ENCODE measurements around the gene NHEJ1. TPM values are rescaled to one million over a fixed set of nuclear protein-coding genes. Genes with fewer than 3 reads are reported as not detected.

The NHEJ1 gene
- total and polyA plus RNA-seq, 2 of the 13 experiments (the other 11 are each of a cell fraction or from before 2014, with no cell fraction given), result 30.0 to 30.7 TPM

GRCh38 chr2:219081096-219081495, 79.5 kb downstream of the NHEJ1 start (continued):
- no peak for TF ChIP-seq CEBPZ (IDR thresholded peaks at IDR 0.05; ENCODE audit: low read length)
- TF ChIP-seq ZFP36L1 (CRISPR knock-in tag; IDR thresholded peaks at IDR 0.05), result peak; percentile 41; the same call in 1 of the 2 replicates
- no peak for TF ChIP-seq FOXA1 (IDR thresholded peaks at IDR 0.05)
- peak; percentile 91 for TF ChIP-seq FOXA1 (CRISPR knock-in tag; IDR thresholded peaks at IDR 0.05)
- TF ChIP-seq ZNF878 (CRISPR knock-in tag; IDR thresholded peaks at IDR 0.05), result 0 out of 2 replicates have a peak, but pooled peaks have one; percentile 15
- TF ChIP-seq SNAPC2 (CRISPR knock-in tag; IDR thresholded peaks at IDR 0.05), result no peak
- 0 out of 2 replicates have a peak, but pooled peaks have one; percentile 61 for TF ChIP-seq SP5 (CRISPR knock-in tag; IDR thresholded peaks at IDR 0.05; ENCODE audit: borderline replicate concordance, low read depth)
- TF ChIP-seq ZSCAN29 (CRISPR knock-in tag; conservative IDR thresholded peaks at IDR 0.05), result 0 out of 2 replicates have a peak, but pooled peaks have one; percentile 52
- TF ChIP-seq RARA (CRISPR knock-in tag; IDR thresholded peaks at IDR 0.05), result peak; percentile 57
- TF ChIP-seq, protein P1, sequence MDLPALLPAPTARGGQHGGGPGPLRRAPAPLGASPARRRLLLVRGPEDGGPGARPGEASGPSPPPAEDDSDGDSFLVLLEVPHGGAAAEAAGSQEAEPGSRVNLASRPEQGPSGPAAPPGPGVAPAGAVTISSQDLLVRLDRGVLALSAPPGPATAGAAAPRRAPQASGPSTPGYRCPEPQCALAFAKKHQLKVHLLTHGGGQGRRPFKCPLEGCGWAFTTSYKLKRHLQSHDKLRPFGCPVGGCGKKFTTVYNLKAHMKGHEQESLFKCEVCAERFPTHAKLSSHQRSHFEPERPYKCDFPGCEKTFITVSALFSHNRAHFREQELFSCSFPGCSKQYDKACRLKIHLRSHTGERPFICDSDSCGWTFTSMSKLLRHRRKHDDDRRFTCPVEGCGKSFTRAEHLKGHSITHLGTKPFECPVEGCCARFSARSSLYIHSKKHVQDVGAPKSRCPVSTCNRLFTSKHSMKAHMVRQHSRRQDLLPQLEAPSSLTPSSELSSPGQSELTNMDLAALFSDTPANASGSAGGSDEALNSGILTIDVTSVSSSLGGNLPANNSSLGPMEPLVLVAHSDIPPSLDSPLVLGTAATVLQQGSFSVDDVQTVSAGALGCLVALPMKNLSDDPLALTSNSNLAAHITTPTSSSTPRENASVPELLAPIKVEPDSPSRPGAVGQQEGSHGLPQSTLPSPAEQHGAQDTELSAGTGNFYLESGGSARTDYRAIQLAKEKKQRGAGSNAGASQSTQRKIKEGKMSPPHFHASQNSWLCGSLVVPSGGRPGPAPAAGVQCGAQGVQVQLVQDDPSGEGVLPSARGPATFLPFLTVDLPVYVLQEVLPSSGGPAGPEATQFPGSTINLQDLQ (CRISPR knock-in tag; IDR thresholded peaks at IDR 0.05), result no peak
- TF ChIP-seq PHF5A (CRISPR knock-in tag; IDR thresholded peaks at IDR 0.05; ENCODE audit: low read depth, unreplicated experiment), result peak; percentile 30
- peak; percentile 46; the same call in 1 of the 2 replicates for TF ChIP-seq KDM2A (CRISPR knock-in tag; IDR thresholded peaks at IDR 0.05; ENCODE audit: borderline replicate concordance, low read depth)
- TF ChIP-seq, protein P2, sequence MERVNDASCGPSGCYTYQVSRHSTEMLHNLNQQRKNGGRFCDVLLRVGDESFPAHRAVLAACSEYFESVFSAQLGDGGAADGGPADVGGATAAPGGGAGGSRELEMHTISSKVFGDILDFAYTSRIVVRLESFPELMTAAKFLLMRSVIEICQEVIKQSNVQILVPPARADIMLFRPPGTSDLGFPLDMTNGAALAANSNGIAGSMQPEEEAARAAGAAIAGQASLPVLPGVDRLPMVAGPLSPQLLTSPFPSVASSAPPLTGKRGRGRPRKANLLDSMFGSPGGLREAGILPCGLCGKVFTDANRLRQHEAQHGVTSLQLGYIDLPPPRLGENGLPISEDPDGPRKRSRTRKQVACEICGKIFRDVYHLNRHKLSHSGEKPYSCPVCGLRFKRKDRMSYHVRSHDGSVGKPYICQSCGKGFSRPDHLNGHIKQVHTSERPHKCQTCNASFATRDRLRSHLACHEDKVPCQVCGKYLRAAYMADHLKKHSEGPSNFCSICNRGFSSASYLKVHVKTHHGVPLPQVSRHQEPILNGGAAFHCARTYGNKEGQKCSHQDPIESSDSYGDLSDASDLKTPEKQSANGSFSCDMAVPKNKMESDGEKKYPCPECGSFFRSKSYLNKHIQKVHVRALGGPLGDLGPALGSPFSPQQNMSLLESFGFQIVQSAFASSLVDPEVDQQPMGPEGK (CRISPR knock-in tag; IDR thresholded peaks at IDR 0.05), result peak; percentile 96
- TF ChIP-seq, protein P3, sequence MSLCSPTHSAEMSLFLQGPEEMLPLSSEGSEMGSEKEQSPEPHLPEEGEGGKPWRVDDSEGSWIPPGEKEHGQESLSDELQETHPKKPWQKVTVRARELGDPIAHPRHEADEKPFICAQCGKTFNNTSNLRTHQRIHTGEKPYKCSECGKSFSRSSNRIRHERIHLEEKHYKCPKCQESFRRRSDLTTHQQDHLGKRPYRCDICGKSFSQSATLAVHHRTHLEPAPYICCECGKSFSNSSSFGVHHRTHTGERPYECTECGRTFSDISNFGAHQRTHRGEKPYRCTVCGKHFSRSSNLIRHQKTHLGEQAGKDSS (CRISPR knock-in tag; IDR thresholded peaks at IDR 0.05; ENCODE audit: borderline replicate concordance, low read depth), result peak; percentile 69; the same call in 1 of the 2 replicates
- 0 out of 2 replicates have a peak, but pooled peaks have one; percentile 44 for TF ChIP-seq HNF1A (IDR thresholded peaks at IDR 0.05; ENCODE audit: low read depth)
- peak; percentile 78 for TF ChIP-seq HNF1A (CRISPR knock-in tag; IDR thresholded peaks at IDR 0.05; ENCODE audit: borderline replicate concordance)
- TF ChIP-seq HOXA3 (CRISPR knock-in tag; IDR thresholded peaks at IDR 0.05), result peak; percentile 64; the same call in 1 of the 2 replicates

All from HepG2 (cell line).